ENCODE results near the gene CTNND2.

The CTNND2 gene

GRCh38 chr5:11355491-11355890, 548.8 kb downstream of the CTNND2 start:
- DNase-seq (ENCODE audit: extremely low spot score), result no peak
- POLR2A ChIA-PET, result no interaction called here
- TF ChIP-seq ELF4 (IDR thresholded peaks at IDR 0.05) (no peak), NFRKB (IDR thresholded peaks at IDR 0.05) (no peak), ARNT (IDR thresholded peaks at IDR 0.05) (no peak), L3MBTL2 (conservative IDR thresholded peaks at IDR 0.05) (no peak), PKNOX1 (IDR thresholded peaks at IDR 0.05) (no peak), HDGF (IDR thresholded peaks at IDR 0.05; ENCODE audit: borderline replicate concordance) (no peak), BHLHE40 (IDR thresholded peaks at IDR 0.05; ENCODE audit: borderline replicate concordance) (no peak), FOXM1 (IDR thresholded peaks at IDR 0.05; ENCODE audit: borderline replicate concordance) (no peak), SP1 (IDR thresholded peaks at IDR 0.05) (no peak), SUZ12 (IDR thresholded peaks at IDR 0.05) (no peak), LEF1 (IDR thresholded peaks at IDR 0.05; ENCODE audit: borderline replicate concordance) (no peak), CTBP1 (IDR thresholded peaks at IDR 0.05; ENCODE audit: borderline replicate concordance) (no peak), FOXK2 (IDR thresholded peaks at IDR 0.05) (no peak), TARDBP (IDR thresholded peaks at IDR 0.05) (no peak)
- CTCF ChIA-PET, result no interaction called here

- DNase-seq (ENCODE audit: extremely low spot score), result no peak
- CTCF ChIA-PET, result no interaction called here
- TF ChIP-seq ZNF384 (IDR thresholded peaks at IDR 0.05), result no peak
- no peak for TF ChIP-seq TARDBP (IDR thresholded peaks at IDR 0.05)
- no peak for TF ChIP-seq ELF4 (IDR thresholded peaks at IDR 0.05)
- TF ChIP-seq FOXA1 (IDR thresholded peaks at IDR 0.05), result no peak
- TF ChIP-seq FOXM1 (IDR thresholded peaks at IDR 0.05; ENCODE audit: borderline replicate concordance), result no peak
- TF ChIP-seq LEF1 (IDR thresholded peaks at IDR 0.05; ENCODE audit: borderline replicate concordance), result no peak
- POLR2A ChIA-PET, result no interaction called here
These were observed 557.9 kb downstream of the CTNND2 start for GRCh38 chr5:11346336-11346735.

DNA sequence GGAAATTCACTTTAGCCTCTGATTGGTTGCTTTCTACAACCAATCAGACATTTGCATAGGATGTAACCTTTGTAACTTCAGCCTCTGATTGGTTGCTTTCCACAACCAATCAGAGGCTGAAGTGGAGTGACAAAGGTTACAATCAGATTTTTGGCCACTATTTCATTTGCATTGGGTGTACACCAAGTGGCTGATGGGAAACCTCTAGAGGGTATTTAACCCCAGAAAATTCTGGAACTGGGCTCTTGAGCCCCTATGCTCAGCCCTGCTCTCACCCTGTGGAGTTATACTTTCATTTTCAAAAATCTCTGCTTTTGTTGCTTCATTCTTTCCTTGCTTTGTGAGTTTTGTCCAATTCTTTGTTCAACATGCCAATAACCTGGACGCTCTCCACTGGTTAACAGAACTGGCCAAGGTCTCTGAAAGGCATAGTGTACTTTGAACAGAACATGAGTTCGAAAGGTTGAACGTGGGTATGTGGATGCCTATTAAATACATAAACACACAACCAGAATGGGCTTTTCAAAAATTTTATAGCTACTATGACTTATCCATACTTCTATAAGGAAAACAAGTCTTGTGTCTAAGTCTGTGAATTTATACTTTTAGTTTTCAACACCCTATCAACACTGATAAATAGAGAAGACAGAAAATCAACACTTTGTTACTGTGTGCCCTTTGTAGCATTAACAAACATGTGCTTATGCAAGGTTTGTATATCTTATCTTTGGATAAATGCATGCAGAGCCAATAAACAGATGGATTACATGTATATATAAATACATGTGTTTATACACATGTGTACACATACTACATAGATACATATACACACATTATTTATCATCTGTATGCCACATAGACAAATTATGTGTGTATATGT, 568.1 kb downstream of the CTNND2 start:
- ChIA-PET POLR2A (no interaction called here), CTCF (no interaction called here)
- TF ChIP-seq NFRKB (IDR thresholded peaks at IDR 0.05) (no peak), SUZ12 (IDR thresholded peaks at IDR 0.05) (no peak), LEF1 (IDR thresholded peaks at IDR 0.05; ENCODE audit: borderline replicate concordance) (no peak), BHLHE40 (IDR thresholded peaks at IDR 0.05; ENCODE audit: borderline replicate concordance) (no peak), ZNF384 (IDR thresholded peaks at IDR 0.05) (no peak), TARDBP (IDR thresholded peaks at IDR 0.05) (no peak), FOXK2 (IDR thresholded peaks at IDR 0.05) (no peak)
- no peak for DNase-seq (ENCODE audit: extremely low spot score)

- DNase-seq (ENCODE audit: extremely low spot score), result no peak
- CTCF ChIA-PET, result interaction anchor here (0.6 kb wide), 1 partner anchor 417 kb away, joined by 3 read pairs; no protein-coding TSS in a partner anchor
- POLR2A ChIA-PET, result no interaction called here
- no peak for TF ChIP-seq ELF4 (IDR thresholded peaks at IDR 0.05)
- TF ChIP-seq TARDBP (IDR thresholded peaks at IDR 0.05), result no peak
- no peak for TF ChIP-seq L3MBTL2 (conservative IDR thresholded peaks at IDR 0.05)
- no peak for TF ChIP-seq NFRKB (IDR thresholded peaks at IDR 0.05)
- no peak for TF ChIP-seq FOXM1 (IDR thresholded peaks at IDR 0.05; ENCODE audit: borderline replicate concordance)
- TF ChIP-seq ZNF384 (IDR thresholded peaks at IDR 0.05), result no peak
- no peak for TF ChIP-seq PKNOX1 (IDR thresholded peaks at IDR 0.05)
These were observed 569.8 kb downstream of the CTNND2 start for GRCh38 chr5:11334404-11334803.

GRCh38 chr5:11329679-11330078, 574.6 kb downstream of the CTNND2 start:
- CTCF ChIA-PET, result no interaction called here
- TF ChIP-seq ARNT (IDR thresholded peaks at IDR 0.05) (no peak), ELF4 (IDR thresholded peaks at IDR 0.05) (no peak), TARDBP (IDR thresholded peaks at IDR 0.05) (no peak), FOXK2 (IDR thresholded peaks at IDR 0.05) (no peak), FOXA1 (IDR thresholded peaks at IDR 0.05) (no peak), PKNOX1 (IDR thresholded peaks at IDR 0.05) (no peak), SUZ12 (IDR thresholded peaks at IDR 0.05) (no peak), ZNF384 (IDR thresholded peaks at IDR 0.05) (no peak), CTBP1 (IDR thresholded peaks at IDR 0.05; ENCODE audit: borderline replicate concordance) (no peak), FOXM1 (IDR thresholded peaks at IDR 0.05; ENCODE audit: borderline replicate concordance) (no peak), LEF1 (IDR thresholded peaks at IDR 0.05; ENCODE audit: borderline replicate concordance) (no peak), NFRKB (IDR thresholded peaks at IDR 0.05) (no peak), HDGF (IDR thresholded peaks at IDR 0.05; ENCODE audit: borderline replicate concordance) (no peak), SP1 (IDR thresholded peaks at IDR 0.05) (no peak), L3MBTL2 (conservative IDR thresholded peaks at IDR 0.05) (no peak), BHLHE40 (IDR thresholded peaks at IDR 0.05; ENCODE audit: borderline replicate concordance) (no peak)
- POLR2A ChIA-PET, result no interaction called here
- DNase-seq (ENCODE audit: extremely low spot score), result no peak

- POLR2A ChIA-PET, result no interaction called here
- DNase-seq (ENCODE audit: extremely low spot score), result no peak
- CTCF ChIA-PET, result interaction anchor here (0.7 kb wide), 1 partner anchor 966 kb away, joined by 7 read pairs; no protein-coding TSS in a partner anchor
- TF ChIP-seq FOXM1 (IDR thresholded peaks at IDR 0.05; ENCODE audit: borderline replicate concordance) (no peak), PKNOX1 (IDR thresholded peaks at IDR 0.05) (no peak)
These were observed 579.5 kb downstream of the CTNND2 start for GRCh38 chr5:11324521-11325289.

Data from HEK293T (cell line).